Endothelial cell (in vitro differentiated cells): ENCODE results near the gene VTCN1. TPM values are rescaled to one million over a fixed set of nuclear protein-coding genes. Genes with fewer than 3 reads are reported as not detected.

Experiments used
- DNase-seq: peaks from one replicate; pipeline ENCODE4 v3.0.0; 2021; ENCODE audit warnings: low spot score
- H3K27ac Mint-ChIP-seq: one replicate; pipeline ENCODE4 v1.8.0; 2021; ENCODE audit warnings: mixed read lengths, inconsistent platforms; ENCODE audit not compliant: unreplicated experiment
- H3K27me3 Mint-ChIP-seq: one replicate; pipeline ENCODE4 v1.8.0; 2021; ENCODE audit warnings: mild to moderate bottlenecking, moderate library complexity, mixed read lengths, inconsistent platforms; ENCODE audit not compliant: unreplicated experiment
- H3K36me3 Mint-ChIP-seq: one replicate; pipeline ENCODE4 v1.8.0; 2021; ENCODE audit warnings: mild to moderate bottlenecking, low read depth, mixed read lengths, inconsistent platforms; ENCODE audit not compliant: unreplicated experiment
- H3K4me1 Mint-ChIP-seq: one replicate; pipeline ENCODE4 v1.8.0; 2021; ENCODE audit warnings: mild to moderate bottlenecking, mixed read lengths, inconsistent platforms; ENCODE audit not compliant: unreplicated experiment
- H3K4me3 Mint-ChIP-seq: one replicate; pipeline ENCODE4 v1.8.0; 2021; ENCODE audit warnings: mild to moderate bottlenecking, mixed read lengths, inconsistent platforms; ENCODE audit not compliant: unreplicated experiment
- H3K9me3 Mint-ChIP-seq: one replicate; pipeline ENCODE4 v1.8.0; 2021; ENCODE audit warnings: mixed read lengths, inconsistent platforms; ENCODE audit not compliant: unreplicated experiment
- CTCF ChIP-seq: fragments of 200-600 bp; sonication (generic); IDR thresholded peaks from one replicate; pipeline ENCODE4 v1.5.0; 2021; ENCODE audit warnings: antibody characterized with exemption; ENCODE audit not compliant: unreplicated experiment
- total RNA-seq: library from RNA; stranded (reverse); fragmentation: NEBNext Ultra II Directional; extraction: Animal tissue kit (Norgen Biotek cat#: 25700); gene quantifications from one replicate; pipeline ENCODE4 v1.2.1, GENCODE V29; 2021; ENCODE audit not compliant: unreplicated experiment

VTCN1 gene
- total RNA-seq, 1 donor from 2014 or later, result 0.23 TPM

DNA sequence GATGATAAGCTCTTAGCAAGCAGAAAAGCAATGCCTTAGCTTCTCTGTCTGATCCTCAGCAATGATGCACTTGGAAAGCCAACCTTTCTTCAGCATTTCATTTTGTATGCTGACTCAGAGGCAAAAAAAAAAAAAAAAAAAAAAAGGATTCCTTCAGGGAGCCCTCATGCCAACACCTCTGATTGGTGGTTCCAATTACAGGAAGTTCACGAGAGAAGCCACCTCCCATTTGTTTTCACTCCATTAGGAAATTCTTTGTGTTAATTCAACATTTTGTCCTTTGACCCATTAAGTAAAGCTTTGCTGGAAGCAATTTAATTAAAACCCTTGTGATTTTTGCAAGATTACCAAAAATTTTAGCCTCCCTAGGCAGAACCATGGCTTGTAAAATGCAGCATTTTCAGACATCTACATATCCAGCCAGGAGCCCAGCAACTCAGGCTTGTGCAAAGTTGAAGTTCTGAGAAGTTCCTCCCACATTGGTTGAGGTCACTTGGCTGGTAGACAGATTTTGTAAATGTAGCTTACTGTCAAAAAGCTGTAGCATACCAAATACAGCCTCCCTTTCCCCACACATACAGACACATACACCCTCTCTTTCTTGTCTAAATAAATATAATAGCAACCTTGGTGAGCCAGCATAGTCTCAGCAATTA, 27.1 kb upstream of the VTCN1 start:
- Mint-ChIP-seq H3K9me3 (no peaks in the 10 kb centered on the region), H3K36me3 (no peaks in the 10 kb centered on the region), H3K4me1 (no peaks in the 10 kb centered on the region), H3K27ac (no peak overlapping the region), H3K27me3 (no peaks in the 10 kb centered on the region), H3K4me3 (no peak overlapping the region)
- TF ChIP-seq CTCF, result no peak
- DNase-seq, result no peak

GRCh38 chr1:117235863-117236465, 25.2 kb upstream of the VTCN1 start:
- no peaks in the 10 kb centered on the region for H3K9me3 Mint-ChIP-seq
- no peaks in the 10 kb centered on the region for H3K27me3 Mint-ChIP-seq
- no peaks in the 10 kb centered on the region for H3K4me1 Mint-ChIP-seq
- no peak overlapping the region for H3K4me3 Mint-ChIP-seq
- no peak for TF ChIP-seq CTCF
- DNase-seq, result no peak
- no peaks in the 10 kb centered on the region for H3K36me3 Mint-ChIP-seq
- no peak overlapping the region for H3K27ac Mint-ChIP-seq

DNA sequence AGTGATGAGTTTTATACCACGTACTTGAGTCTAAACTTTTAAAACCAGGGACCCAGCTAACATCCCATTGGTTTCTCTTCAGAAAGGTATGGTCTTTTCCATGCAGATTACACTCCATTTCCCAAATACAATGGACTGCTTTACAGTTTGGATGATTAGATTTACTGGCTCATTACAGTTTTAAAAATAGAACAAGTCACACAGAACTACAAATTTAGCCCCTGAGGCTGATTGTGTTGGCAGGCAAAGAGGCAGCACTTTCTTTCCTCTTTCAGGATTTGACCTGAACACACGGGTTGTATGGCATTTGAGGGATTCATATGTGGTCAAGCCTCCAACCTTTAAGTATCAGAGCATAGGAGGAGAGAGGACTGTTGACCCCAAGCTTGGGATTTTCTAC, 21.8 kb upstream of the VTCN1 start:
- Mint-ChIP-seq H3K4me3 (no peak overlapping the region), H3K4me1 (no peaks in the 10 kb centered on the region), H3K36me3 (no peaks in the 10 kb centered on the region), H3K27me3 (no peaks in the 10 kb centered on the region), H3K9me3 (no peaks in the 10 kb centered on the region), H3K27ac (no peak overlapping the region)
- no peak for DNase-seq
- no peak for TF ChIP-seq CTCF

DNA sequence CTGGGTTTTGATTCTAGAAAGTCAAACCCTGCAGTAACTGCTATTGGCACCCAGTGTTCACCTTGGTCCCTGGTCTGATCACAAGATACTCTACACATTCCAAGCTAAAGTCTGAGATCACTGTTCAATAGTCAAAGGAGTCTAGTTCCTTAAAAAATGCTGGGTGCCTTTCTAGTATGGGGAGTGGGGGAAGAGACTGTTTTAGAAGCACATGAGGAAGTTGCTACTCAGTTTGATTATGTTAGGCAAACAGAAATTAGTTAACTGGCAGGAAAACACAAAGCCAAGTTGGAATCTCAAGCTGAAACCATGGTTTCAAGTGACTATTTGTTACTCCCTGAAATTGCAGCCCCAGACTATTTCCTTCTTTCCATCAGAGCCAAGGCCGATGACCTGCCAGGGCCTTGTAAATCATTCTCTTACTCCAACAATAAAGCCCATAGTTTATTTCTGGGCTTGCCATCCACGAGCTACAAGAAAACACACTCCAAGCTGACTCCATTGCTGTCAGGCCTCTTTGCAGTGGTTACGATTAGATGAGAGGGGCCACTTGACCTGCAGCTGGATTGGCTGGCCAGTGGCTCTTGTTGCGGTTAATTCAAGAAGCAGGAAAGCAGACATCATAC, 21.1 kb upstream of the VTCN1 start:
- Mint-ChIP-seq H3K27me3 (no peaks in the 10 kb centered on the region), H3K4me1 (no peaks in the 10 kb centered on the region), H3K27ac (no peak overlapping the region), H3K36me3 (no peaks in the 10 kb centered on the region), H3K4me3 (no peak overlapping the region), H3K9me3 (no peaks in the 10 kb centered on the region)
- DNase-seq, result no peak
- TF ChIP-seq CTCF, result no peak

- H3K4me3 Mint-ChIP-seq, result no peak overlapping the region
- no peak for DNase-seq
- H3K9me3 Mint-ChIP-seq, result no peaks in the 10 kb centered on the region
- H3K36me3 Mint-ChIP-seq, result no peaks in the 10 kb centered on the region
- H3K27ac Mint-ChIP-seq, result no peak overlapping the region
- TF ChIP-seq CTCF, result no peak
- H3K4me1 Mint-ChIP-seq, result no peaks in the 10 kb centered on the region
- no peaks in the 10 kb centered on the region for H3K27me3 Mint-ChIP-seq
These were observed 20.6 kb upstream of the VTCN1 start for GRCh38 chr1:117231312-117231711.
